ENCODE results near the gene DLG2. TPM values are rescaled to one million over a fixed set of nuclear protein-coding genes. Genes with fewer than 3 reads are reported as not detected.

DLG2 gene
- total RNA-seq, 1 donor from 2014 or later = 0.26 TPM

DNA sequence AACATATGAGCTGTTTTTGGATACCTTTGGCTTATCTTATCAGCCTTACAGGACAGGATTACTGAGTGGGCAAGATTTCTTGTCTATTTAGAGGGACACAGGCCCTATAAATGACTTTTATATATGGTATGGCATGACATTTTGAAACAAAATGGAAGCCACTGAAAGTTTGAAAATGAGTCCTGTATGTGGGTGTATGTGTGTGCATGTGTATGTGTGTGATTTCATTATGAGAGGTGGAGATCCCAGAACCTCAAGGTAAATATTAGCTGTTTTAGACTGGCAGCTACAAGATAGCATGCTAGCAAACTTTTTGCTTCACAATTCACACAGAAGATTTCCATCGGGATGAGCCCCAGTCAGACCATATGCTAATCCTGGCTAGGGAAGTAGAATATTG lies 1370.5 kb downstream of the DLG2 start:
- Histone ChIP-seq H3K36me3 (ENCODE audit: control insufficient read depth, insufficient read depth, low read length) (no peaks in the 10 kb centered on the region), H3K27me3 (ENCODE audit: control insufficient read depth, insufficient read depth, low read length) (no peaks in the 10 kb centered on the region), H3K4me3 (ENCODE audit: low read depth, low read length) (no peak overlapping the region)
- FAIRE-seq (no peak), DNase-seq (ENCODE audit: low read depth) (no peak)
- TF ChIP-seq, protein P1, sequence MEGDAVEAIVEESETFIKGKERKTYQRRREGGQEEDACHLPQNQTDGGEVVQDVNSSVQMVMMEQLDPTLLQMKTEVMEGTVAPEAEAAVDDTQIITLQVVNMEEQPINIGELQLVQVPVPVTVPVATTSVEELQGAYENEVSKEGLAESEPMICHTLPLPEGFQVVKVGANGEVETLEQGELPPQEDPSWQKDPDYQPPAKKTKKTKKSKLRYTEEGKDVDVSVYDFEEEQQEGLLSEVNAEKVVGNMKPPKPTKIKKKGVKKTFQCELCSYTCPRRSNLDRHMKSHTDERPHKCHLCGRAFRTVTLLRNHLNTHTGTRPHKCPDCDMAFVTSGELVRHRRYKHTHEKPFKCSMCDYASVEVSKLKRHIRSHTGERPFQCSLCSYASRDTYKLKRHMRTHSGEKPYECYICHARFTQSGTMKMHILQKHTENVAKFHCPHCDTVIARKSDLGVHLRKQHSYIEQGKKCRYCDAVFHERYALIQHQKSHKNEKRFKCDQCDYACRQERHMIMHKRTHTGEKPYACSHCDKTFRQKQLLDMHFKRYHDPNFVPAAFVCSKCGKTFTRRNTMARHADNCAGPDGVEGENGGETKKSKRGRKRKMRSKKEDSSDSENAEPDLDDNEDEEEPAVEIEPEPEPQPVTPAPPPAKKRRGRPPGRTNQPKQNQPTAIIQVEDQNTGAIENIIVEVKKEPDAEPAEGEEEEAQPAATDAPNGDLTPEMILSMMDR (IDR thresholded peaks at IDR 0.05; ENCODE audit: insufficient read depth, low read length, severe bottlenecking) = no peak

DNA sequence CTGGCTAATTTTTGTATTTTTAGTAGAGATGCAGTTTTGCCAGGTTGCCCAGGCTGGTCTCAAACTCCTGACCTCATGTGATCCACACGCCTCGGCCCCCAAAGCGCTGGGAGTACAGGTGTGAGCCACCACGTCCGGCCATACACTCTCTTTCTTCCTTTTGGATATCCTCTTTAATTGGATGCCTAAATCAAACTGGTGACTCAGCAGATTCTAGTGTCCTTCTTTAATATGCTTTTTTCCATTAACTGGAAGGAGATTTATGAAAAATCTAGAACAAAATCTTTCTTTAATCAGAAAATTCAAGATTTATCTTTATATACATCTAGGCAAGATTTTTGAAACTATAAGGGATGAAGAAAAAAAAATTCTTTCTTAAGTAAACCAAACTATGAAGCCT lies 1371.7 kb downstream of the DLG2 start:
- no peak for DNase-seq (ENCODE audit: low read depth)

DNA sequence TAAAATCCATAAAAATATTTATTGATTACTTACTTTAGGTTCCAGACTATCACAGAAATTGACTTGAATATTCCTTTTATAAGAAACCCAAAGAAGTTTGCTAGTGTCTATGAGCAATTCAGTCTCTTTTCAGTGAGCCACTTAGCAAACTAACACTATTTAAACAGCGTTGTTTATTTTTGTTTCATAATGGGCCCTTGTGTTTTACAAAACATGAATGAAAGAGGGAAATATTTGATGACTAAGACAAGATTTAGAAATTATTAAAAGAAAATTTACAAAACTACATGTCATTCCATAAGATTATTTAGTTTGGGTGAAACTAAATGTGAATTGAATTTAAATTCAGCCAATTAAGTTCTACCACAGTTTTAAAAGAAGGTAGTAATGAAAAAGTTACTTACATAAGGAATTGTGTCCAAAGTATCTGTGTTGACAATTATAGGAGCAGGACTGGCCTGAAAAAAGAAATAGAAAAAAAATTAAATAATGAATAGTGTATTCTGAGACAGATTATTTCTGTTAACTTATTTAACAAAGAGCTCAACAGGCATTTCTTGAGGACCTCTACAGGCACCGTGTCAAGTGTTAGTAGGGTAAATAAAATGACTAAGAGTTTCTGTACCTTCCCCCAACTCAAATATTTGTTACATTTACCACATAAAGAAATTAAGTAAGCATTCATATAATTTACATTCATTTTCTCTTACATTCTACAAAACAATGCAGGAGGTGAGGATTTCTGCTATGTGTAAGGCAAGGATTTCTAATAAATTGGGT lies 1376.1 kb downstream of the DLG2 start:
- FAIRE-seq = no peak

More for the DNA sequence above, 1371.7 kb downstream of the DLG2 start:
- H3K36me3 ChIP-seq (ENCODE audit: control insufficient read depth, insufficient read depth, low read length) = no peaks in the 10 kb centered on the region
- FAIRE-seq = no peak
- no peak overlapping the region for H3K4me3 ChIP-seq (ENCODE audit: low read depth, low read length)
- no peaks in the 10 kb centered on the region for H3K27me3 ChIP-seq (ENCODE audit: control insufficient read depth, insufficient read depth, low read length)
- TF ChIP-seq, protein P1 (IDR thresholded peaks at IDR 0.05; ENCODE audit: insufficient read depth, low read length, severe bottlenecking) = no peak

DNA sequence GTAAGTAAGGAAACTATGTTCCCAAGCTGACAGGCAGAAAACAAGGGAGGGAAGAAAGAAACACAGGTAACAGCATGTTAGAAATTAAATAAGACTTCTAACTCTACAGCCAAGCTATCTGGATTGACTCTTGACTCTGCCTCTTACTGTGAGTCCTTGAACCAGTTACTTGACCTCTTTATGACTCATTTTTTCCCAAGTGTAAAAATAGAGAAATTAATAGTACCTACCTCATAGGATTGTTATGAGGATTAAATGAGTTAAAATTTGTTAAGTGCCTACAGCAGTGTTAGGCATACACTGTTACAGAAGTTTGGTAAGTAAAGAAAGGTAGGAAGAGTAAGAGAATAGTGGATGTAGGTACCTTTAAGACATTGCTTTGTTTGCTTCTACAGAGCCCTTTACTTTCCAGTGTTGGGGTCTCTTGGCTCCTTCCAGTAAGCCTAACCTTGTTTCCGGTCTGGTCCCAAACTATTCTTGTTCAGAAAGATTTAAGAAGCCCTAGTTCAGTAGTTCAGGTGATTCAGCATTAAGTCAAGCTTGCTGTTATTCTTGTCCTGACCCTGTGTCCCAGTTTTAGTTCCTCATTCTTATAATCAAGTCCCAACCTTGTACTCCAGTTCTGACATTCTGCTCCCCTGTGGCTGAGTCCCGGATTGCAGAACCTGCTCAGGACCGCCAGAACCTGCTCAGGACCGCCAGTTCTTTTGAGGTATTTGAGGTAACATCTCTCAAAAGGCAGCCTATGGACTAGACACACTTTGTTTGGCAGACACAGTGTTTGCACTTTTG lies 1377.6 kb downstream of the DLG2 start:
- H3K27me3 ChIP-seq (ENCODE audit: control insufficient read depth, insufficient read depth, low read length) = no peaks in the 10 kb centered on the region
- TF ChIP-seq, protein P1 (IDR thresholded peaks at IDR 0.05; ENCODE audit: insufficient read depth, low read length, severe bottlenecking) = no peak
- H3K36me3 ChIP-seq (ENCODE audit: control insufficient read depth, insufficient read depth, low read length) = no peaks in the 10 kb centered on the region
- H3K4me3 ChIP-seq (ENCODE audit: low read depth, low read length) = no peak overlapping the region
- FAIRE-seq (no peak), DNase-seq (ENCODE audit: low read depth) (peak; percentile 65)

More for the DNA sequence above, 1376.1 kb downstream of the DLG2 start:
- no peaks in the 10 kb centered on the region for H3K36me3 ChIP-seq (ENCODE audit: control insufficient read depth, insufficient read depth, low read length)
- no peaks in the 10 kb centered on the region for H3K27me3 ChIP-seq (ENCODE audit: control insufficient read depth, insufficient read depth, low read length)
- DNase-seq (ENCODE audit: low read depth) = peak; percentile 42
- TF ChIP-seq, protein P1 (IDR thresholded peaks at IDR 0.05; ENCODE audit: insufficient read depth, low read length, severe bottlenecking) = no peak
- no peak overlapping the region for H3K4me3 ChIP-seq (ENCODE audit: low read depth, low read length)

DNA sequence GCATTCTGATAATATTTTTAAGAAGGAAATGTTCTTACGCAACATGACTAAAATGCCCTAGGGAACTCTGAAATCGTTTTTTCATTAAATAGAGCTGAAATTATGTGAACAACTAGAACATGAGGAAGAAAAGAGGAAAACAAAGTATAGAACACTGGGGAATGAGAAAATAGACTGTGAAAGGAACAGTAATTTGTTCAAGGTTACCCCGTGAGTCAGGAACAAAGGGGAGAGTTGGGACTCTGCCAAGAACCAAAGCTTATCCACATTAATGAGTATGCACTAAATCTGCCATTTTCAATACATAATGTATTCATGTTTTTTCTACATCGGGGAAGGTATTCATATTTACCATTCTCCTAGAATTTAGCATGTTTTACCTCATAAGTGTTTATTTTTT lies 1379.2 kb downstream of the DLG2 start:
- no peaks in the 10 kb centered on the region for H3K27me3 ChIP-seq (ENCODE audit: control insufficient read depth, insufficient read depth, low read length)
- TF ChIP-seq, protein P1 (IDR thresholded peaks at IDR 0.05; ENCODE audit: insufficient read depth, low read length, severe bottlenecking) = no peak
- DNase-seq (ENCODE audit: low read depth) (no peak), FAIRE-seq (no peak)
- no peak overlapping the region for H3K4me3 ChIP-seq (ENCODE audit: low read depth, low read length)
- H3K36me3 ChIP-seq (ENCODE audit: control insufficient read depth, insufficient read depth, low read length) = no peaks in the 10 kb centered on the region

All from bronchial epithelial cell (primary cell).